Kidney glomerular epithelial cell (primary cell): ENCODE data around the gene PLEKHG5.
"Not testable (repeated sequence)": the region's sequence is repeated elsewhere in the genome, so short reads cannot be mapped to it uniquely, and the experiment has no call there.

Experiments used
- DNase-seq: peaks from one replicate; lab custom pipeline; 2025; lab: John Stamatoyannopoulos, UW

PLEKHG5 gene

GRCh38 chr1:6496890-6497214, 5.4 kb upstream of the PLEKHG5 start:
- DNase-seq = no peak

DNA sequence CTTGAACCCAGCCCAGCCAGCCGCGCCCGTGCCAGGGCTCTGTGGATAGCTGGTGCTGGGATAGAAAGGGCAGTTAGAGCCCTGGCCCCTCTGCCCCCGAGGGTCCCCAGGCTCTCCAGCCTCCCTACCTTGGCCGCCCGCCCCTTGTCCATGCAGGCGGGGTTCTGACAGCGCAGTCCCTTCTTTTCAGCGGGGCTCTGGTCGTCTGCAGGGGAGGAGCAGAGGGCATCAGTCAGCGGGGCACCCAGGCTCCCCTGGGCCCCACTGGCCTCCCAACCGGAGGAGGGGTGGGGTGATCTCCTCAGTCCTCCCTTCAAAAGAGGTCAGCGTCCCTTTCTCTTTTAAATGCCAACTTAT, 4.9 kb upstream of the PLEKHG5 start:
- no peak for DNase-seq

- no peak for DNase-seq
These were observed 4.3 kb upstream of the PLEKHG5 start for GRCh38 chr1:6495540-6496364.

DNA sequence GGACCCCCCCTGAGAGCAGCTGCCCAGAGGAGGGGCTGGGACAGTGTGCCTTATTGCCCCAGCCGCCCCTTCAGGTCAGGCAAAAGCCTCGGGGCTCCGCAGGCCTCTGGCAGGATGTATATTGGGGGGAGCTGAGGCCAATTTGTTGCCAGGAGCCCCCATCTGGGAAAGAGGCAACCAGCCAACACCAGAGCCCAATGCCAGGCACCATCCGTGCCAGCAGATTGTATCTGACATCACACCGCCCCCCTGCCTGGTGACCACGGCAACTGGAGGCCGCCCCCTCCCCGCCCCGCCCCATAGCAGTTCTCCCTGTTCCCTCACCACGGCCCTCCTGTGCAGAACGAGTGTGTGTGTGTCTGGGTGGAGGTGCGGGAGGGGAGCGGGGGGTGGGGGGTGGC, 3.6 kb upstream of the PLEKHG5 start:
- no peak for DNase-seq

DNA sequence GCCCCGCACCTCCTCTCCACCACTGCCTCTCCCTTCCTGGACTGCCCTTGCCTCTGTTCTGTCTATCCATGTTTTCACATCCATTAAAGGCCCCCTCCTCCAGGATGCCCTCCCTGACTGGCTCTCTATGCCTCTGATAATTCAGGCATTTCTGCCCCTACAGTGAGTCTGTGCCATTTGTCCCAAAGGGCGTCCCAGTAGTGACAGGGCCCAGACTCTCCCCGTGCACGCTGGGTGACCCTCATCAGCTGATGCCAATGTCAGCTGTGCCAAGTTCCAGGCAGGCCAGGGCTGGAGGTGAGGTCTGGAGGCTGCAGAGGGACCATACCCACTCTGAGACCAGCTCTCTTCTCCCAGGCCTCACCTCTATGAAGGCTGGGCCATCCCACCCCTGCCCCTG, 3.2 kb upstream of the PLEKHG5 start:
- no peak for DNase-seq

DNA sequence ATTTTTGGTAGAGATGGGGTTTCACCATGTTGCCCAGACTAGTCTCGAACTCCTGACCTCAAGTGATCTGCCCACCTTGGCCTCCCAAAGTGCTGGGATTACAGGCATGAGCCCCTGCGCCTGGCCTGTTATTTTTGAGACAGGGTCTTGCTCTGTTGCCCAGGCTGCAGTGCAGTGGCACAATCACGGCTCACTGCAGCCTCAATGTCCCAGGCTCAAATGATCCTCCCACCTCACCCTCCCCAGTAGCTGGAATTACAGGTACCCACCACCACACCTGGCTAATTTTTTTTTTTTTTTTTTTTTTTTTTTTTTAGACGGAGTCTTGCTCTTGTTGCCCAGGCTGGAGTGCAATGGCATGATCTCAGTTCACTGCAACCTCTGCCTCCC, 2.4 kb upstream of the PLEKHG5 start:
- not testable (repeated sequence) for DNase-seq

DNA sequence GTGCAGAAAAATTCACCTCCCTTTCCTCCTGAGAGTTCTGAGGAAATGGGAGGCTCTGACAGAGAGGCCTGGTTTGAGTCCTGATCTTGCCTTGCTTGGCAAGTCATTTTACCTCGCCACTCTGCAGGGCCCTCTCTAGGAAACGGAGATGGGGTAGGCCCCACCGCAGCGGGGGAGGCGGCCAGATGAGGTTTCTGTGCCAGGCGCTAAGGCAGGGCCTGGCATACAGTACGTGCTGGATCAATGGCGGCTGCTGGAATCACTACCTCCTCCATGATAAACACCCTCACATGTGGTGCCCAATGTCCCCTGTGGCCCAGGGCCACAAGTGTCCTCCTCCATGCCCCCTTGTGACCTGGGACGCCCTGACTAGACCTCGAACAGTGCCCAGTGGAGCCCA, 499 bp upstream of the PLEKHG5 start:
- no peak for DNase-seq

DNA sequence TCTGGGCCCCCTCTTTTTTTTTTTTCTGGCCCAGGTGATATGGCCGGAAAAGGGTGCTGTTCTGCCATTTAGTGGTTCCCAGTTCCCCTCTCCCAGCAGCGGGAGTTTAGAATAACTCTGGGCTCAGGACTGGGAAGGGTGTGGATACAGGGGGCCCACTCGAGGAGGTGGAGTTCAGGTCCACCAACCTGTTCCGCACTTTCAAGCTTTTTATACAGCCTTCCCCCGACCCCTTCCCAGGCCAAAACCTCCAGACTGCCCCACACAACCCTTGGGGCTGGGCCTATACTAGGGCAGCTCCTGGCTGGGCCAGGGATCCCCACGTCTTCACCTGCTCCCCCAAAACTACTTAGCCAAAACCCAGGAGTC, 402 bp downstream of the PLEKHG5 start:
- DNase-seq = peak; percentile 40

- DNase-seq = peak; percentile 17
These were observed 1.0 kb downstream of the PLEKHG5 start for GRCh38 chr1:6490181-6491080.

DNA sequence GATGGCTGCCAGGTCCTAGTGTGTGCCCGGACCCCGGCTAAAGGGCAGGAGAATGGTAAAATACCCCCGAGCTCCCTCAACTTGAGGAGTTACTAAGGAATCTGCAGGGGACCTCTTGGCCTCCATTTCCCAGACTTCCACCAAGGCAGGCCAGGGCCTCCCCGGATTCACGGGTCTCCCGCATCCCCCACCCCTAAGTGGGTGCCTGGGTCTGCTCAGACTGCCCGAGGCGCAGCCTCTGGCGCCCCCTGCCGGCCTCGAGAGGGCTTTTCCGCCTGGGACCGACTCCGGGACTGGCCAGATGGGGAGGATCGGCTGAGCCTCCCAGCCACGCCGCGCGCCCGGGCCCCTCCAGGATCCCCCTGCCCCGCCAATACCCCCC, 1.7 kb downstream of the PLEKHG5 start:
- DNase-seq = peak; percentile 75

DNA sequence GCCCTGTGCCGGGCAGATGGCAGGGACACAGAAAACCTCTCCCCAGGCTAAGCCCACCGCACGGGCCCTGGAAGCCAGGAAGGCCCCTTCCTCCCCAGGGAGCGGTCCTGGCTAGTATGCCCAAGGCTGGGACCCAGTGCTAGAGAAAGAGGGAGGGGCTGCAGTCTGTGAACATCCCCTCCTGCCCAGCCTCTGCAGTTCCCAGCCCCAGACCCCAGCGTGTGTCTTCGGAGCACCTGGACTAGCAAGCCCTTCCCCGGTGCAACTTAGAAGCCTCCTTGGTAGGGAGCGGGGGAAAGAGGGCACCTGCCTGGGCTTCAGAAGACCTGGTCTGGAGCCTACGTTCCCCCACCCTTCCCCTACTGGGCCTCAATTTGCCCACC, 2.1 kb downstream of the PLEKHG5 start:
- no peak for DNase-seq

- no peak for DNase-seq
These were observed 2.7 kb downstream of the PLEKHG5 start for GRCh38 chr1:6488602-6489382.

- DNase-seq = no peak
These were observed 3.5 kb downstream of the PLEKHG5 start for GRCh38 chr1:6487804-6488484.

GRCh38 chr1:6486433-6487011, 4.9 kb downstream of the PLEKHG5 start:
- peak; percentile 68 for DNase-seq

DNA sequence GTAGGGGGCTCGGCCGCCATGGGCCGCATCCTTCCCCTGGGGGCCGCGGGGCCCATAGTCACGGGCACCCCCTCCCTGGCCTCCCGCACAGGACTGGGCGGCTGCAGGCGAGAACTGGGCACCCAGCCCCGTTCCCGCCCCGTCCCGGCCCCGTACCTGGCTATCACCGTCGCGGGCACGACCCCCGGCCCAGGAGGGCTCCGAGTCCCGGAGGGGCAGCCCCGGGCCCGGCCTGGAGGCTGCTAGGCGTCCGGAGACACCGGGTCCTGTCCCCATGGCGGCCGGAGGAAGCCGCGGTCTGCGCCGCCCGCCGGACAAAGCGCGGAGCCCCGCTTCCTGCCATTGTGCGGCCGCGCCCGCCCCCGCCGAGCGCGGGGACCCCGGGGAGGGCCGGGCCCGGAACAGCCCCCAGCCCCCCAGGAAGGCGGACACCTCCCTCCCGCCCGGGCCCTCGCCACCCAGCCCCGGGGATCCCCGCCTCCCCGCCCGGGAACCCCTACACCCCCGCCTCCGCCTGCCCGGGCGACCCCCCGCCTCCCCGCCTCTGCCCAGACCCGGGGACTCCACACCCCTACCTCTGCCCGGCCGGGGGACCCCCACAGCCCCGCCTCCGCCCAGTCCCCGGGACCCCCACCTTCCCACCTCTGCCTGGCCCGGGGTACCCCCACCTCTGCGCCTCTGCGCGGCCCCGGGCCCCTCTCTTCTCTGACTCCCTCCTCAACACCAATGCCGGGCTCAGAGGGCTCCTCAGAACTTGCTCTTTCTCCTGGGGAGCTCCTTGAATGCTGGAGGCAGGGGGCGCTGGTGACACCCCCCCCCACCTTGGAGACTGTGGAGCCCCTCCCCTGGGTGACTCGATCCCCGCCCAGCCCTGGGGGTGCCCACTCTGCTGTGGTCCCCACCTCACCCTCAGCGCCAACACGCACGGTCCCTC, 6.0 kb downstream of the PLEKHG5 start:
- DNase-seq = no peak

DNA sequence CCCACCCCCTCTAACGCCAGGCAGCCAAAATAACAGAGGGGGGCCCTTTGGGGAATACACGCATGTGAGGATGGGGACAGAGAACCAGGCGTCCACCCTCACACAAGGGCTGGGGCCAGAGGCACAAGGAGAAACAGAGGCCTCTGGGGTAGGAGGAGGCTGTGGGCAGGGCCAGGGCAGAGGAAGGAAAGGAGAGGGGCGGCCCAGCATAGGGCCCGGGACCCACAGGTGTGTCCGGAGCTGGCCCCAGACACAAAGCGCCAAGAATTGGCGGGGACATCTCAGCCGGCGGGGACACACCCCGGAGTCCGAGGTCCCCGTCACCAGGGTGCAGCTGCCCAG, 6.7 kb downstream of the PLEKHG5 start:
- no peak for DNase-seq

GRCh38 chr1:6483761-6484117, 7.7 kb downstream of the PLEKHG5 start:
- no peak for DNase-seq

DNA sequence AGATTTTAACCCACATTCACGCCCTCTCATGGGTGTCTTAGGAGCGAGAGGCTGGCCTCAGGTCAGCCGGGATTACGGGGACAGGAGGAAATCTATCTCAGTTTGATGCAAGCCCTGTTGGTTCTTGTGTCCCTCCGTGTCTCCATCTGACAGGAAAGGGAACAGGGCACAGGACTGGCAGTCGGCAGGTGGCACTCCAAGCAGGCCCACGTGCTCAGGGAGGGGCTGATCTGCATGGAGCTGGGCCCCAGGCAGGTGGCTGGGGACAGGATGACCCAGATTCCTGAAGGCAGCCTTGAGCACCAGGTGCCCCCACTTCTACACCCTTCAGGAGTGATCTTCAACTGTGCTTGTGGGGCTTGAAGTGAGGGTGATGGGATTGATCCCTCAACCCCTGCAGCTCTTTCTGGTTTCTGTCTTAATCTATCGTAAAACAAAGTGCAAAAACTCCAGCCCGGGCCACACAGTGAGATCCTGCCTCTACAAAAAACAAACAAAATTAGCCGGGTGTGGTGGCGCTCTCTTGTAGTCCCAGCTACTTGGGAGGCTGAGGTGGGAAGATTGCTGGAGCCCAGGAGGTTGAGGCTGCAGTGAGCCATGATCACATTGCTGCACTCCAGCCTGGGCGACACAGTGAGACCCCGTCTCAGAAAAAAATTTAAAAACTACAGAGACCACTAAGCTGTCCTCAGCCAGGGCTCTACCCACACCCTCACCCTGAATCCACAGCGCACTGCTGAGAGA, 8.3 kb downstream of the PLEKHG5 start:
- no peak for DNase-seq

GRCh38 chr1:6481820-6482219, 9.6 kb downstream of the PLEKHG5 start:
- no peak for DNase-seq
